Measurements from ENCODE around the gene AOPEP.

GRCh38 chr9:95109456-95109855 lies 383.0 kb downstream of the AOPEP start:
- TF ChIP-seq, protein P1, sequence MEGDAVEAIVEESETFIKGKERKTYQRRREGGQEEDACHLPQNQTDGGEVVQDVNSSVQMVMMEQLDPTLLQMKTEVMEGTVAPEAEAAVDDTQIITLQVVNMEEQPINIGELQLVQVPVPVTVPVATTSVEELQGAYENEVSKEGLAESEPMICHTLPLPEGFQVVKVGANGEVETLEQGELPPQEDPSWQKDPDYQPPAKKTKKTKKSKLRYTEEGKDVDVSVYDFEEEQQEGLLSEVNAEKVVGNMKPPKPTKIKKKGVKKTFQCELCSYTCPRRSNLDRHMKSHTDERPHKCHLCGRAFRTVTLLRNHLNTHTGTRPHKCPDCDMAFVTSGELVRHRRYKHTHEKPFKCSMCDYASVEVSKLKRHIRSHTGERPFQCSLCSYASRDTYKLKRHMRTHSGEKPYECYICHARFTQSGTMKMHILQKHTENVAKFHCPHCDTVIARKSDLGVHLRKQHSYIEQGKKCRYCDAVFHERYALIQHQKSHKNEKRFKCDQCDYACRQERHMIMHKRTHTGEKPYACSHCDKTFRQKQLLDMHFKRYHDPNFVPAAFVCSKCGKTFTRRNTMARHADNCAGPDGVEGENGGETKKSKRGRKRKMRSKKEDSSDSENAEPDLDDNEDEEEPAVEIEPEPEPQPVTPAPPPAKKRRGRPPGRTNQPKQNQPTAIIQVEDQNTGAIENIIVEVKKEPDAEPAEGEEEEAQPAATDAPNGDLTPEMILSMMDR (IDR thresholded peaks at IDR 0.05), result no peak
- TF ChIP-seq POLR2AphosphoS5 (IDR thresholded peaks at IDR 0.05) (no peak), POLR2A (IDR thresholded peaks at IDR 0.05; ENCODE audit: low read depth) (no peak), EP300 (IDR thresholded peaks at IDR 0.05) (no peak)

Data from esophagus muscularis mucosa (tissue), 4 donors.